HUES6 (cell line): ENCODE data around the gene SGPP2.

ENCODE experiments used
- H3K27ac ChIP-seq: 2 replicates; pipeline ENCODE4 v1.7.0; 2013; ENCODE audit warnings: low read depth, mild to moderate bottlenecking, low read length, inconsistent platforms
- H3K27me3 ChIP-seq: 2 replicates; pipeline ENCODE4 v1.6.1; 2013; ENCODE audit warnings: low read length; ENCODE audit not compliant: control insufficient read depth, insufficient read depth
- H3K36me3 ChIP-seq: 2 replicates; pipeline ENCODE4 v1.6.1; 2013; ENCODE audit warnings: low read length; ENCODE audit not compliant: control insufficient read depth, insufficient read depth
- H3K4me1 ChIP-seq: 2 replicates; pipeline ENCODE4 v1.6.1; 2013; ENCODE audit warnings: low read length; ENCODE audit not compliant: control insufficient read depth, insufficient read depth
- H3K4me3 ChIP-seq: 2 replicates; pipeline ENCODE4 v1.5.1; 2013; ENCODE audit warnings: low read depth, low read length
- H3K9ac ChIP-seq: one replicate; pipeline ENCODE4 v1.6.1; 2013; ENCODE audit warnings: mild to moderate bottlenecking, low read length
- H3K9me3 ChIP-seq: 2 replicates; pipeline ENCODE4 v1.6.1; 2013; ENCODE audit warnings: low read depth, low read length; ENCODE audit not compliant: control insufficient read depth, insufficient read depth

SGPP2 gene

GRCh38 chr2:222606306-222606705, 182.0 kb downstream of the SGPP2 start:
- Histone ChIP-seq H3K4me1 (no peaks in the 10 kb centered on the region), H3K4me3 (no peak overlapping the region), H3K36me3 (peaks cover 16% of the 10 kb centered on the region), H3K9me3 (no peaks in the 10 kb centered on the region), H3K27me3 (no peaks in the 10 kb centered on the region), H3K27ac (no peak overlapping the region), H3K9ac (no peak overlapping the region)

GRCh38 chr2:222608081-222608480, 183.7 kb downstream of the SGPP2 start:
- Histone ChIP-seq H3K36me3 (peaks cover 34% of the 10 kb centered on the region), H3K9me3 (no peaks in the 10 kb centered on the region), H3K4me3 (no peak overlapping the region), H3K9ac (no peak overlapping the region), H3K27ac (no peak overlapping the region), H3K4me1 (no peaks in the 10 kb centered on the region), H3K27me3 (no peaks in the 10 kb centered on the region)

- Histone ChIP-seq H3K4me1 (no peaks in the 10 kb centered on the region), H3K27ac (no peak overlapping the region), H3K4me3 (no peak overlapping the region), H3K27me3 (no peaks in the 10 kb centered on the region), H3K9me3 (no peaks in the 10 kb centered on the region), H3K9ac (no peak overlapping the region), H3K36me3 (peaks cover 39% of the 10 kb centered on the region)
These were observed 185.0 kb downstream of the SGPP2 start for GRCh38 chr2:222609381-222609780.
